ENCODE measurements around the gene SPINK2.

SPINK2 gene

GRCh38 chr4:56799824-56800756, 21.4 kb downstream of the SPINK2 start:
- DNase-seq = no peak

GRCh38 chr4:56799161-56799759, 22.2 kb downstream of the SPINK2 start:
- DNase-seq = no peak

GRCh38 chr4:56796211-56796610, 25.3 kb downstream of the SPINK2 start:
- DNase-seq = no peak

- no peak for DNase-seq
Observed at GRCh38 chr4:56791316-56791715, 30.2 kb downstream of the SPINK2 start.

- DNase-seq = no peak
Observed at GRCh38 chr4:56790691-56791091, 30.8 kb downstream of the SPINK2 start.

GRCh38 chr4:56788081-56788480, 33.4 kb downstream of the SPINK2 start:
- DNase-seq = no peak

- no peak for DNase-seq
Observed at GRCh38 chr4:56787380-56787779, 34.1 kb downstream of the SPINK2 start.

- DNase-seq = no peak
Observed at GRCh38 chr4:56786955-56787354, 34.5 kb downstream of the SPINK2 start.

GRCh38 chr4:56783986-56784385, 37.5 kb downstream of the SPINK2 start:
- DNase-seq = no peak

- DNase-seq = no peak
Observed at GRCh38 chr4:56782019-56782418, 39.5 kb downstream of the SPINK2 start.

GRCh38 chr4:56773346-56773745, 48.2 kb downstream of the SPINK2 start:
- no peak for DNase-seq

- DNase-seq = no peak
Observed at GRCh38 chr4:56772134-56772533, 49.4 kb downstream of the SPINK2 start.

- DNase-seq = no peak
Observed at GRCh38 chr4:56768763-56769162, 52.7 kb downstream of the SPINK2 start.

GRCh38 chr4:56768316-56768715, 53.2 kb downstream of the SPINK2 start:
- no peak for DNase-seq

- DNase-seq = no peak
Observed at GRCh38 chr4:56767567-56767966, 53.9 kb downstream of the SPINK2 start.

- DNase-seq = no peak
Observed at GRCh38 chr4:56764775-56765174, 56.7 kb downstream of the SPINK2 start.

- DNase-seq = no peak
Observed at GRCh38 chr4:56764223-56764622, 57.3 kb downstream of the SPINK2 start.

GRCh38 chr4:56762484-56763250, 58.8 kb downstream of the SPINK2 start:
- no peak for DNase-seq

GRCh38 chr4:56760183-56760582, 61.3 kb downstream of the SPINK2 start:
- no peak for DNase-seq

All from cerebellar nuclear complex (tissue), 1 donor.